GM10248 (cell line): ENCODE measurements around the gene CLMP.

Source experiments
- CTCF ChIA-PET: fragments of 300-600 bp; sonication (Branson Sonifier 250); formaldehyde crosslinking; extraction: SDS; loops from one replicate; lab custom pipeline; 2021; ENCODE audit warnings: antibody characterized with exemption; lab: Yijun Ruan, JAX
- POLR2A ChIA-PET: fragments of 350-650 bp; sonication (Branson Sonifier 250); formaldehyde crosslinking; extraction: SDS; loops from one replicate; lab custom pipeline; 2020; ENCODE audit warnings: antibody characterized with exemption; lab: Yijun Ruan, JAX
- DNase-seq: peaks from one replicate; pipeline ENCODE4 v3.0.0; 2012; ENCODE audit errors: extremely low spot score
- TF ChIP-seq, protein P1 (sequence below): IDR thresholded peaks from 2 replicates; pipeline ENCODE4 v1.5.1; 2012; ENCODE audit warnings: mild to moderate bottlenecking, low read depth; ENCODE audit errors: extremely low read depth, missing control alignments, control extremely low read depth

CLMP gene

GRCh38 chr11:123065621-123066020 is 129.4 kb downstream of the CLMP start:
- DNase-seq = no peak
- POLR2A ChIA-PET = no interaction called here
- CTCF ChIA-PET = interaction anchor here (1.3 to 5.2 kb wide), 2 partner anchors 11 to 284 kb away, joined by 3 to 21 read pairs; no protein-coding TSS in a partner anchor
- TF ChIP-seq, protein P1, sequence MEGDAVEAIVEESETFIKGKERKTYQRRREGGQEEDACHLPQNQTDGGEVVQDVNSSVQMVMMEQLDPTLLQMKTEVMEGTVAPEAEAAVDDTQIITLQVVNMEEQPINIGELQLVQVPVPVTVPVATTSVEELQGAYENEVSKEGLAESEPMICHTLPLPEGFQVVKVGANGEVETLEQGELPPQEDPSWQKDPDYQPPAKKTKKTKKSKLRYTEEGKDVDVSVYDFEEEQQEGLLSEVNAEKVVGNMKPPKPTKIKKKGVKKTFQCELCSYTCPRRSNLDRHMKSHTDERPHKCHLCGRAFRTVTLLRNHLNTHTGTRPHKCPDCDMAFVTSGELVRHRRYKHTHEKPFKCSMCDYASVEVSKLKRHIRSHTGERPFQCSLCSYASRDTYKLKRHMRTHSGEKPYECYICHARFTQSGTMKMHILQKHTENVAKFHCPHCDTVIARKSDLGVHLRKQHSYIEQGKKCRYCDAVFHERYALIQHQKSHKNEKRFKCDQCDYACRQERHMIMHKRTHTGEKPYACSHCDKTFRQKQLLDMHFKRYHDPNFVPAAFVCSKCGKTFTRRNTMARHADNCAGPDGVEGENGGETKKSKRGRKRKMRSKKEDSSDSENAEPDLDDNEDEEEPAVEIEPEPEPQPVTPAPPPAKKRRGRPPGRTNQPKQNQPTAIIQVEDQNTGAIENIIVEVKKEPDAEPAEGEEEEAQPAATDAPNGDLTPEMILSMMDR = no peak

DNA sequence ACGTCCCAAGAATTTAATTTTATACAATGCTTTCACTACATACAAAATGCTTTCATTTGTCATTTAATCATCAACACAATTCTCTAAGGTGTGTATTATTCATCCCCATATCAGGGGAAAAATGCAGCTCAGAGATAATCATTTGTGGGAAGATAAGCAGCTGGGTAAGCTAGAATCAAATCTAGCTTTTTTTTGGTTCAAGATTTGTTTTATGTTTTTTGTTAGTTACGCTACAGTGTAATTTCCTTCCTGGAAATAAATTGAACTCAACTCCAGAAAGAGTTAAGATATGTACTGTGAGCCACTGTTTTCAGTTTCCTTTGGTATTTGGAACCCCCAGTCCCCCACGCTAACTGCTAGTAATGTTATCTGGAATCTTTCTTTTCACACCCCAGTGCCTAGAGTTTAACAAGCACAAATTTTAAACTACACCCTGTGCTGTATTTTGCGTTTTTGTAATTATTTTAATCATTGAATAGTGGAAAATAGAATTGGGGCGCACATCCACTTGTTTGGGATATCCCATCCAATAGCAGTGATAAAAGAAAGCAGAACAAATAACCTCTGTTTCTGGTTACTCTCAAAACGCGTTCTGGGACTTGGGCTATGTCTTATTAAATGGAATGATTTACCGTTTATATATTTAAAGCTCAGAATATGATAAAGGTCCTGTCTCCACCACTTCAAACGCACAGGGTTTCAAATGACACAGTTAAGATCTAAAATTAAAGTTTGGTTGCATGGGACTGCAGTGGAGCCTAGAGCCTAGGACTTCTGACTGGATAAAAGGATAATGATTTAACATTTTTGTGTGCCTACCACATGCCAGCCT is 131.0 kb downstream of the CLMP start:
- ChIA-PET POLR2A (no interaction called here), CTCF (interaction anchor here (1.0 to 5.2 kb wide), 3 partner anchors 10 to 415 kb away, joined by 3 to 21 read pairs (median 5); no protein-coding TSS in a partner anchor)
- TF ChIP-seq, protein P1 = no peak
- no peak for DNase-seq

- no peak for DNase-seq
- ChIA-PET POLR2A (interaction anchor here (1.2 to 1.8 kb wide), 7 partner anchors 9 to 262 kb away, joined by 3 to 23 read pairs (median 5); no protein-coding TSS in a partner anchor), CTCF (interaction anchor here (1.0 to 5.2 kb wide), 4 partner anchors 9 to 416 kb away, joined by 3 to 21 read pairs (median 4); no protein-coding TSS in a partner anchor)
- TF ChIP-seq, protein P1 = no peak
Measured at GRCh38 chr11:123062892-123063825, 131.9 kb downstream of the CLMP start.

DNA sequence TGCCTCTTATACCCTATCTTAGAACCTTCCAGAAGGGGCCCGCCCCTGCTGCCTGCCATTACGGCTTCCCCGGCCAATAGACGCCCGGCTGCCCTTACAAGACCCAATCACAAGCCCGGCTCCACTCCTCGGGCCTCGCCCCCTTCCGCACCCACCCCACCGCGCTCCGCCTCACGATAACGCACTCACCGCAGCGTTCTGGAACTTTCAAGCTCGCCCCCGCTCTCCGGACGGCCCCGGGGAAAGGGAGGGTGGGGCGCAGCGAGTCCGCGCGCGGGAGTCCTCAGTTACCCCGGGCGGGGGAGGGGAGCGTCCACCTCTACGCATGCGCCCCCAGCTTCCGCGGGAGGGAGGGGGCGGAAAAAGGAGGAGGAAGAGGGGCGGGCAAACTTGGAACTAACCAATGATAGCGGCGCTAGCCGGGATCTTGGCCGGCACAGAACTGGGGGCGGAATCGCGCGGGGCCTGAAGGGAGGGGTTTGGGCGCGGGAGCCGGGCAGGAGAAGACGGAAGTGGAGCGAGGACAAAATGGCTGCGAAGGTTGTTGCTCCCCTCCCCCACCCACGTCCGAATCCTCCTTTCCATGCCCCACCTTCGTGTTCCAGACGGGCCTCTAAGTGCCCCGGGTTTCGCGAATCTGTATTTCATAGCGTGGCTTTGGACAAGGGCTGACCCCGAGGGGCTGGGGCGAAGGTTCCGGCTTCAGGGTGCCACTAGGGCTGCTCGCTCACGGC is 132.7 kb downstream of the CLMP start:
- ChIA-PET CTCF (interaction anchor here (1.5 to 5.2 kb wide), 3 partner anchors 8 to 280 kb away, joined by 3 to 21 read pairs (median 5); no protein-coding TSS in a partner anchor), POLR2A (interaction anchor here (0.6 to 2.4 kb wide), 32 partner anchors 9 to 1626 kb away, joined by 3 to 23 read pairs (median 3); partner anchors contain the start of gene UBASH3B)
- peak; percentile 94 for DNase-seq
- TF ChIP-seq, protein P1 = no peak

DNA sequence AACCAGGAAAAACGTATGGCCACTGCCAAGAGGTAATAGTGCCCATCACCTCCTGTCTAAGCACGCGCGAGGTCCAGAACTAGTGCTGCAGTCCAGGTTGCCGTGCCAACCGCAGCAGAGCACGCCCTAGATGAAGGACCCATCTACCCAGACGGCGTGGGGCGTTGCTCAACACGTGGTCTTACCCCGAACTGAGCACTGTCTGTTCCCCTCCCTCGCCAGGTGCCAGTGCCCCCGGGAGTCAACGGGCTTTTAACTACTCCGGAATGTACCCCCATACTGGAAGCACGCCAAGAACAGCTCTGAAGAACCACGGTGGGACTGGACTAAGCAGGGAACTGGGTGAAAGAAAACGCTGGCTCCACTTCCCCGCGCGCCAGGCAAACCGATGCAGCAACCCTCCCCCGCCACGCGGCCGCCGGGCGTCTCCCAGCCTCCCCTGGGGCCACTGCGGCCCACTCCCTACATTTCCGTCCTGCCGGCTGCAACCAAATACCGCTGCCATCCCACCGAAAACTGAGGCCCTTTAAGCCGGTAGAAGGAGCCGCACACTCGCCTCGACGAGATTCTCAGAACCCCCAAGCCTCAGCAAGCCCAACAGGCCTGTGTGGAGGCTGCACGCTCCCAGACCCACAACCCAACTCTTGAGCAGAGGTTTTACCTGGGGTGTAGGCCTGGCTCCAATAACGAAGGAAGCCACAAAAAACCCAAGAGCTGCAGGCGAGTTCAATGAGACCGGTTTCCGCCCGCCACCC is 133.5 kb downstream of the CLMP start, which contains the start of gene HSPA8:
Gene HSPA8 (minus strand): TSS at position 734 of the 755 bp plus-strand sequence. CDS start 812 bp downstream, outside the sequence.
- ChIA-PET POLR2A (interaction anchor here (0.6 to 2.4 kb wide), 30 partner anchors 8 to 1626 kb away, joined by 3 to 23 read pairs (median 3); partner anchors contain the start of gene UBASH3B), CTCF (interaction anchor here (1.5 to 5.2 kb wide), 3 partner anchors 7 to 281 kb away, joined by 3 to 21 read pairs (median 5); no protein-coding TSS in a partner anchor)
- TF ChIP-seq, protein P1 = no peak
- DNase-seq = no peak
